Left renal cortex interstitium (tissue), 4 donors: Measurements from ENCODE around the gene DBX2. TPM values are rescaled to one million over a fixed set of nuclear protein-coding genes. Genes with fewer than 3 reads are reported as not detected.
"Not testable (repeated sequence)": the region's sequence is repeated elsewhere in the genome, so short reads cannot be mapped to it uniquely, and the experiment has no call there.

Experiments
- DNase-seq, 4 donors: peaks; one replicate each; pipeline ENCODE4 v3.0.0-alpha.2; 2013; ENCODE audit warnings: low read depth in 4 of 4, low spot score in 2 of 4, missing footprints in 1 of 4
- polyA plus RNA-seq, 4 donors: library from polyadenylated mRNA; unstranded; fragments of 120-200 nt; gene quantifications; one replicate each; pipeline ENCODE4 v1.2.1, GENCODE V29; 2013; ENCODE audit not compliant: insufficient read length in 4 of 4

DBX2 gene
- polyA plus RNA-seq, 4 donors, result 0.06 to 0.17 (median 0.10) TPM

- DNase-seq, result no peak
These were observed 38.1 kb downstream of the DBX2 start for GRCh38 chr12:45012749-45013148.

DNA sequence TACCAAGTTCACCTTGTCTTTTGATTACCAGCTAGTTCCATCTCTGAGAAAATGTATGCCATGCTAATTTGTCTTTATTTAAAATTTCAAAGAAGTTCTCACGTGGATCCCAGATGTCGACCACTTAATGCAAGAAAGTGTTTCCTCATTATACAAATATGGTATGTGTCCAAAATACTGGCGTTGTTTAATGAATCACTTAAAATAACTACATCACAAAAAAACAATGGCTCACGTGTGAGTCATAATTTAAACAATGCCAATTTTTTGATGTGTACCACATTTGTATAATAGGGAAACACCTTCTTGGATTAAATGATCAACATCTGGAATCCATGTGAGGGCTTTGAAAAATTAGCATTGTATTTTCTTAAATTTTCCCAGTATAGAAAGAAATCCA lies 40.8 kb downstream of the DBX2 start:
- DNase-seq, result no peak

GRCh38 chr12:45008211-45008610 lies 42.7 kb downstream of the DBX2 start:
- DNase-seq, result no peak

GRCh38 chr12:44999355-44999754 lies 51.5 kb downstream of the DBX2 start:
- no peak for DNase-seq

DNA sequence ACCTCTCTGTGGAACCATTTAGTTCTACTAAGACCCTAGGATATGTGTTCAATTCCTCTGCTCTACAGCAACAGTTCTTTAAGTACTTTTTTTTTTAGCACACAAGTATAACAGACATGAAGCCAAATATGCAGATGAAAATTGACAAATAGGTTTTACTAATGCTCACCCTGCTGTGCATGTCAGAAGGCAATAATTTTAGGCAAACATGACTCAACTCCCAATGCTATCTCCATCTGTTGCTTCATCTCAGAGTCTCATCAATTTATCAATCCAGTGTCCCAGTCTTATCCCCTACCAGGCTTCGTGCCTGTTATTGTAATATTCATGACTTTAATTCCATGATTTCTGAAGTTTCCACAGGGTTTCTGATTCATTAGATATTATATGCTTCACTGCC lies 57.7 kb downstream of the DBX2 start:
- DNase-seq, result no peak

DNA sequence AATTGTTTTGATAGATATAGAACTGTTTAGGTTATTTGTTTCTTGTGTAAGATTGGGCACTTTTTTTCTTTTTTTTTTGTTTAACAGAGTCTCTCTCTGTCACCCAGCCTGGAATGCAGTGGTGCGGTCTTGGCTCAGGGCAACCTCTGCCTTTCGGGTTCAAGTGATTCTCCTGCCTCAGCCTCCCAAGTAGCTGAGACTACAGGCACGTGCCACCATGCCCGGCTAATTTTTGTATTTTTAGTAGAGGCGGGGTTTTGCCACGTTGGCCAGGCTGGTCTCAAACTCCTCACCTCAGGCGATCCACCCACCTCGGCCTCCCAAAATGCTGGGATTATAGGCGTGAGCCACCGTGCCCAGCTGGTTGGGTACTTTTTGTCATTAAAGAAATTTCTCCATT lies 66.0 kb downstream of the DBX2 start:
- not testable (repeated sequence) for DNase-seq

DNA sequence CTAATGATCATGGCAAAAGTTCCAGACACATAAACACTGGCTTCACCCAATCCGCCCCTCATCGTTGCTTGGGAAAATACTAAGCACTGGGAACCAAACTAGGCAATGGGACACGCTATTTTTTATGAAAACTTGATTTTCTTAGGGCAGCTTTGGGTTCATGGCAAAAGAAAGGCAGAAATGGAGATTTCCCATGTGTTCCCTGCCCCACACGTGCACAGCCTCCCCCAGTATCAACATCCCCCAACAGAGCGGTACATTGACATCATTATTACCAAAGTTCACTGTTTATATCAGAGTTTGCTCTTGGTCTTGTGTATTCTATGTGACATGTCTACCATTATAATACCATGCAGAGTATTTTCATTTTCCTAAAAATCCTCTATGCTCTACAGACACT lies 71.0 kb downstream of the DBX2 start:
- no peak for DNase-seq

- no peak for DNase-seq
These were observed 74.7 kb downstream of the DBX2 start for GRCh38 chr12:44976246-44976645.

DNA sequence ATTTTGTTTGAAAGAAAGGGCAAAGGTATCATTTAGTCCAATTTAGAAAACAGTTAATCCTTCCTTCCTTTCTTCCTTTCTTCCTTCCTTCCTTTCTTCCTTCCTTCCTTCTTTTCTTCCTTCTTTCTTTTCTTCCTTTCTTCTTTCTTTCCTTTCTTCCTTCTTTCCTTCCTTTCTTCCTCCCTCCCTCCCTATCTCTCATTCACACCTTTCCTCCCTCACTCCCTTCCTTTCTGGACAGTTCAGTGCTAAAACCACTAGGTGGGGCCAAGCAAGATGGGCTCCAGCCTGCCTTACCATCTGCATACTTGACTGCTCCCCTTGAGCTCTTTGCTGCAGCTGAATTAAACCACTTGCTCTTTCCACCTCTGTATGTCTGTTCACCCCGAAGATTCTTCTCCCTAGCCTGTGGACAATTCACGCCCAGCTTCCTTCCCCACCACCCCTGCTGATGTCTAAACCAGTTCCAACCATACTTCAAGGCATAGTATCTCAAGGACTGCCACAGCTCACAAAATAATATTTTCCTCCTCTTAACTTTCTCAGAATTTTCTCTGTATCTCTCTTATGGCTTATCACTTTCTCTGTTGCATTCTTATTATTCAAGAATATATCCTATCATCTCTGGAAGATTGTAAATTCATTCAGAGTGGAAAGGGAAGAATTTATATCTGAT lies 78.0 kb downstream of the DBX2 start:
- DNase-seq, result no peak

DNA sequence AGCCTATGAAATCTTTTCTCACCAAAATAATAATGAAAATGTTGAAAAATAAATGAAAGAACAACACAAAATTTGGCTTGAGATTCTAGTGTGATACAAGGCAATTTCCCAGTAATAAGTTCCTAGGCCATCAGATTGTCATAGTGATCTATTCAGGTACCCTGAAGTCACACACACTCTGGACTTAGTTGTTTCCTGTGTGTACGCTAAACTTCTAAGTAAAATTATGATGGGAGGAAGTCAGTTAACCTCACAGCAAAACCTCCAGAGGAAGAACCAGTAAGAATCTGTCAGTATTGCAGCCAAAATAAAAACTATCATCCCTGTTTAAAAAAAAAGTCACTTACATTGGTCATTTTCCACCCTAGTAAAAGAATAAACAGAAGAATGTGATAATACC lies 81.9 kb downstream of the DBX2 start:
- DNase-seq, result no peak

Other genes with a start within 250 kb of the DBX2 start
- 10 to 100 TPM; 12.4 to 22.8 (median 19.0) TPM for gene NELL2, start 174.8 kb downstream of the DBX2 start, polyA plus RNA-seq
- 10 to 100 TPM; 64.5 to 79.7 (median 68.0) TPM for gene ANO6, start 165.0 kb upstream of the DBX2 start, polyA plus RNA-seq